PC-9 (cell line): Measurements from ENCODE around the gene LEMD3.

ENCODE experiments used
- EZH2 ChIP-seq: fragments of 200-600 bp; sonication (generic); IDR thresholded peaks from 2 replicates; pipeline ENCODE4 v1.8.0; 2017; ENCODE audit warnings: antibody characterized with exemption, low read depth
- TF ChIP-seq, protein P1 (sequence below): fragments of 200-600 bp; sonication (generic); conservative IDR thresholded peaks from 2 replicates; pipeline ENCODE4 v1.6.1; 2017; ENCODE audit warnings: mixed run types, antibody characterized with exemption, mild to moderate bottlenecking, moderate library complexity

DNA sequence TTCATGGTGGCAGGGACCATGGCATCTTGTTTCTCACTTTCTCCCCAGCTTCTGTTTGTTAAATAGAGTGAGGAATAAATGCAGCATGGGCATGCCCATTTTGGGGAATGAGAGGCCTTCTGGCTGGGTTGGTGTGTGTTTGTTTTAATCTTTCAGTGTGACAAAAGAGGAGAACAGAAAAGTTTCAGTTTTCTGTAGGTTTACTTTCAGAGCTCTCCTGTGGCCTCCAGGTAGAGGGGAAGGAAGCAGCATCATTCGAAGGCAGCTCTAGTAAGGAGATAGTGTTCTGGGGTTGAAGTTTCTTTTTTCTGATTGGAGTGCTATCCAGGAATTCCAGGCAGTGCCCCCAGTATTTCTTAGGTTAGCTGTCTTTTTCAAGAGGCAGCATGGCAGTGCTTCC lies 124.4 kb downstream of the LEMD3 start:
- TF ChIP-seq, protein P1, sequence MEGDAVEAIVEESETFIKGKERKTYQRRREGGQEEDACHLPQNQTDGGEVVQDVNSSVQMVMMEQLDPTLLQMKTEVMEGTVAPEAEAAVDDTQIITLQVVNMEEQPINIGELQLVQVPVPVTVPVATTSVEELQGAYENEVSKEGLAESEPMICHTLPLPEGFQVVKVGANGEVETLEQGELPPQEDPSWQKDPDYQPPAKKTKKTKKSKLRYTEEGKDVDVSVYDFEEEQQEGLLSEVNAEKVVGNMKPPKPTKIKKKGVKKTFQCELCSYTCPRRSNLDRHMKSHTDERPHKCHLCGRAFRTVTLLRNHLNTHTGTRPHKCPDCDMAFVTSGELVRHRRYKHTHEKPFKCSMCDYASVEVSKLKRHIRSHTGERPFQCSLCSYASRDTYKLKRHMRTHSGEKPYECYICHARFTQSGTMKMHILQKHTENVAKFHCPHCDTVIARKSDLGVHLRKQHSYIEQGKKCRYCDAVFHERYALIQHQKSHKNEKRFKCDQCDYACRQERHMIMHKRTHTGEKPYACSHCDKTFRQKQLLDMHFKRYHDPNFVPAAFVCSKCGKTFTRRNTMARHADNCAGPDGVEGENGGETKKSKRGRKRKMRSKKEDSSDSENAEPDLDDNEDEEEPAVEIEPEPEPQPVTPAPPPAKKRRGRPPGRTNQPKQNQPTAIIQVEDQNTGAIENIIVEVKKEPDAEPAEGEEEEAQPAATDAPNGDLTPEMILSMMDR: no peak
- TF ChIP-seq EZH2: no peak
